HL-60 (cell line): ENCODE data around the gene NKAIN1.

Experiments used
- POLR2AphosphoS5 ChIP-seq: IDR thresholded peaks from 2 replicates; pipeline ENCODE4 v1.6.1; 2012; ENCODE audit warnings: low read depth
- TF ChIP-seq, protein P1 (sequence below): IDR thresholded peaks from one replicate; pipeline ENCODE4 v1.5.1; 2011; ENCODE audit warnings: low read length, control low read depth, inconsistent platforms; ENCODE audit not compliant: insufficient read depth

DNA sequence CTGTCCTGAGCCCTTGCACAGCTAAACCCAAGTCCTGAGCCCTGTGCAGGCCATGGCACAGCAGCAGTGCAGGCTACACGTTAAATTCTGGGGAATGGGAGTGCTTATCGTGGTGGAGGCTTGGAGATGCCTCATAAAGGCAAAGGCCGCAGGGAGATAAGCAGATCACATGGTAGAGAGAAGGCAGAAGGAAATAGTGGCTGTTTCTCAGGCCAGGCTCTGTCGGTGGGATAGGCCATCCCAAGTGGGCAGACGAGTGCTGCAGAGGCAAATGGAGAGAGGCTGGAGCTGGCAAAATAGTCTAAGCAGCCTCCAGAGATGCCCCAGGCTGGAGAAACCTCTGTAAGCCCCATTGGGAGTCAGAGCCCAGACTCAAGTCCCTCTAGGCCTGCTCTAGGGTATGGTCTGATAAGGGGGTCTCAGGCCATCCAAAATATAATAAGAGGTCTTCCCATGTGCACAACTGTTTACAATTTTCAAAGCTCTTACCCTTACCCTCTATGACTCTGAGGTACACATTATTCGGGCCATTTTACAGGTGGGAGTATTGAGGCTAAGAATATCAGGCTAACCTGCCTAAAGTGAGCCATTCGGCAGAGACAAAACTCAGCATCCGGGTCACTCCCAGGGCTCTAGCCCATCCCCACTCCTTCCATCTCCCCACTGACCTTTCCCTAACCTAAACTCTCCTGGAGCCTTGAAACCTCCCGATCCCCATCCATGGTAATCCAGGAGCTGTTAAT is 79.6 kb downstream of the NKAIN1 start:
- no peak for TF ChIP-seq POLR2AphosphoS5
- TF ChIP-seq, protein P1, sequence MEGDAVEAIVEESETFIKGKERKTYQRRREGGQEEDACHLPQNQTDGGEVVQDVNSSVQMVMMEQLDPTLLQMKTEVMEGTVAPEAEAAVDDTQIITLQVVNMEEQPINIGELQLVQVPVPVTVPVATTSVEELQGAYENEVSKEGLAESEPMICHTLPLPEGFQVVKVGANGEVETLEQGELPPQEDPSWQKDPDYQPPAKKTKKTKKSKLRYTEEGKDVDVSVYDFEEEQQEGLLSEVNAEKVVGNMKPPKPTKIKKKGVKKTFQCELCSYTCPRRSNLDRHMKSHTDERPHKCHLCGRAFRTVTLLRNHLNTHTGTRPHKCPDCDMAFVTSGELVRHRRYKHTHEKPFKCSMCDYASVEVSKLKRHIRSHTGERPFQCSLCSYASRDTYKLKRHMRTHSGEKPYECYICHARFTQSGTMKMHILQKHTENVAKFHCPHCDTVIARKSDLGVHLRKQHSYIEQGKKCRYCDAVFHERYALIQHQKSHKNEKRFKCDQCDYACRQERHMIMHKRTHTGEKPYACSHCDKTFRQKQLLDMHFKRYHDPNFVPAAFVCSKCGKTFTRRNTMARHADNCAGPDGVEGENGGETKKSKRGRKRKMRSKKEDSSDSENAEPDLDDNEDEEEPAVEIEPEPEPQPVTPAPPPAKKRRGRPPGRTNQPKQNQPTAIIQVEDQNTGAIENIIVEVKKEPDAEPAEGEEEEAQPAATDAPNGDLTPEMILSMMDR, result no peak
